HL-60 (cell line): Measurements from ENCODE around the gene DMXL1.

Experiments
- CTCF ChIP-seq: IDR thresholded peaks from one replicate; pipeline ENCODE4 v1.5.1; 2011; ENCODE audit warnings: low read length, control low read depth, inconsistent platforms; ENCODE audit not compliant: insufficient read depth
- GABPA ChIP-seq: IDR thresholded peaks from 2 replicates; pipeline ENCODE4 v1.6.1; 2012; ENCODE audit warnings: low read depth
- POLR2AphosphoS5 ChIP-seq: IDR thresholded peaks from 2 replicates; pipeline ENCODE4 v1.6.1; 2012; ENCODE audit warnings: low read depth
- REST ChIP-seq: IDR thresholded peaks from 2 replicates; pipeline ENCODE4 v1.6.1; 2012; ENCODE audit warnings: low read depth; ENCODE audit not compliant: insufficient replicate concordance
- SPI1 ChIP-seq: IDR thresholded peaks from 2 replicates; pipeline ENCODE4 v1.6.1; 2012; ENCODE audit warnings: low read depth, mild to moderate bottlenecking, borderline replicate concordance

DNA sequence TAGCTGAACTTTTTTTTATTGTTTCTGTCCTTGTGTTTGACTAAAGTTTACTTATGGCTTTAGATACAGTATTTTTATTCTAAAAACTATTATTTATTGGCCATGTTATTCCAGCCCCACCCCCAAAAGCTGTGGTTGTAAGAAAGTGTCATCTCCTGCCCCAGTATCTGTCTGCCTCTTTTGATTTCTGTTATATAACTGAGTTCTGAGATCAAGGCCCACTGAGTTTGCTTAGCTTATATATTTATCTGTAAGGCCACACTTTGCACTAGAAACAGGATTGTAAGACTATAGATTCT lies 168.2 kb downstream of the DMXL1 start:
- no peak for TF ChIP-seq CTCF
- no peak for TF ChIP-seq REST
- no peak for TF ChIP-seq POLR2AphosphoS5
- no peak for TF ChIP-seq GABPA
- no peak for TF ChIP-seq SPI1
